GM06990 (cell line): ENCODE measurements around the gene RASGEF1C.

Experiments
- DNase-seq: peaks from one replicate; pipeline ENCODE4 v3.0.0-alpha.2; 2011; ENCODE audit not compliant: insufficient read length; ENCODE audit errors: extremely low read depth
- H3K27me3 ChIP-seq: replicated peaks from 2 replicates; pipeline ENCODE4 v1.6.0; 2011; ENCODE audit warnings: low read length; ENCODE audit not compliant: control insufficient read depth, insufficient read depth
- H3K36me3 ChIP-seq: 2 replicates; pipeline ENCODE4 v1.5.1; 2011; ENCODE audit warnings: low read length; ENCODE audit not compliant: control insufficient read depth, insufficient read depth
- H3K4me3 ChIP-seq: replicated peaks from 2 replicates; pipeline ENCODE4 v1.5.1; 2011; ENCODE audit warnings: low read depth, mild to moderate bottlenecking, control low read depth, low read length
- CTCF ChIP-seq: IDR thresholded peaks from 2 replicates; pipeline ENCODE4 v1.5.1; 2011; ENCODE audit warnings: low read length, control low read depth, mild to moderate bottlenecking, inconsistent platforms; ENCODE audit not compliant: insufficient read depth, poor library complexity, severe bottlenecking

RASGEF1C gene

GRCh38 chr5:180168758-180169157 lies 40.3 kb downstream of the RASGEF1C start:
- Histone ChIP-seq H3K27me3 (no peaks in the 10 kb centered on the region; the same call in 1 of the 2 replicates), H3K4me3 (no peak overlapping the region), H3K36me3 (no peaks in the 10 kb centered on the region)
- DNase-seq: no peak
- no peak for TF ChIP-seq CTCF

- no peak for DNase-seq
- no peaks in the 10 kb centered on the region for H3K36me3 ChIP-seq
- TF ChIP-seq CTCF: no peak
- H3K4me3 ChIP-seq: no peak overlapping the region
- H3K27me3 ChIP-seq: no peaks in the 10 kb centered on the region
These were observed 42.8 kb downstream of the RASGEF1C start for GRCh38 chr5:180166176-180166575.

- Histone ChIP-seq H3K27me3 (no peaks in the 10 kb centered on the region), H3K36me3 (no peaks in the 10 kb centered on the region), H3K4me3 (no peak overlapping the region)
- no peak for DNase-seq
- TF ChIP-seq CTCF: no peak
These were observed 46.7 kb downstream of the RASGEF1C start for GRCh38 chr5:180162304-180162661.

GRCh38 chr5:180161420-180162303 lies 47.3 kb downstream of the RASGEF1C start:
- DNase-seq: no peak
- Histone ChIP-seq H3K4me3 (no peak overlapping the region), H3K27me3 (no peaks in the 10 kb centered on the region), H3K36me3 (no peaks in the 10 kb centered on the region)
- no peak for TF ChIP-seq CTCF

GRCh38 chr5:180160789-180161188 lies 48.2 kb downstream of the RASGEF1C start:
- Histone ChIP-seq H3K36me3 (no peaks in the 10 kb centered on the region), H3K27me3 (no peaks in the 10 kb centered on the region), H3K4me3 (no peak overlapping the region)
- no peak for TF ChIP-seq CTCF
- no peak for DNase-seq
